ENCODE measurements around the gene SPATS1. TPM values are rescaled to one million over a fixed set of nuclear protein-coding genes. Genes with fewer than 3 reads are reported as not detected.

Gene SPATS1
- total and polyA plus RNA-seq, 2 of the 4 experiments (the other 2 are of a cell fraction) = not detected

GRCh38 chr6:44377484-44377883, 35.0 kb downstream of the SPATS1 start:
- dilution Hi-C loops (cut with HindIII; ENCODE audit: low sequenced_read_pairs, unreplicated experiment) = no loop called here
- no peak overlapping the region for H3K14ac ChIP-seq (replicated peaks; ENCODE audit: low read depth, low read length)
- no peak overlapping the region for H3K18ac ChIP-seq (ENCODE audit: low read depth, low read length)
- H3K79me1 ChIP-seq (ENCODE audit: low read depth in 1 of 2, low read length in 2 of 2) = no peaks in the 10 kb centered on the region
- BruUV-seq (replicated peaks) = no TSS peak
- H2BK120ac ChIP-seq (ENCODE audit: low read depth, low read length) = no peak overlapping the region
- no peak overlapping the region for H3K56ac ChIP-seq (ENCODE audit: extremely low read depth, insufficient read depth, low read length)
- no peak overlapping the region for H2AK5ac ChIP-seq (ENCODE audit: low read depth, low read length)
- no peak overlapping the region for H4K91ac ChIP-seq (ENCODE audit: insufficient read depth, low read depth, low read length)
- H3K9me3 ChIP-seq (ENCODE audit: control insufficient read depth, insufficient read depth, low read length) = no peaks in the 10 kb centered on the region
- H3K27ac ChIP-seq (ENCODE audit: insufficient read depth, low read length) = no peak overlapping the region
- H3K4me3 ChIP-seq (ENCODE audit: insufficient read depth, low read depth, low read length) = no peak overlapping the region
- in situ Hi-C loops (cut with MboI; ENCODE audit: low sequenced_read_pairs) = no loop called here
- H2AFZ ChIP-seq (replicated peaks; ENCODE audit: low read length, poor library complexity) = no peak overlapping the region
- H2AK9ac ChIP-seq (replicated peaks; ENCODE audit: low read depth, low read length, poor library complexity) = no peak overlapping the region
- H4K5ac ChIP-seq (ENCODE audit: low read depth, low read length) = no peak overlapping the region
- ATAC-seq (ENCODE audit: low read depth) (no peak), DNase-seq (no peak)
- H3K36me3 ChIP-seq (ENCODE audit: control insufficient read depth, insufficient read depth, low read length) = no peaks in the 10 kb centered on the region
- no CpG with 5 or more reads among the region's 3 CpGs for WGBS, 2 experiments (ENCODE audit: extremely low coverage in 2 of 2, insufficient read length in 1 of 2)
- H3K23ac ChIP-seq (ENCODE audit: low read depth, low read length) = no peak overlapping the region
- no peak overlapping the region for H3K4ac ChIP-seq (ENCODE audit: low read depth, low read length)
- no peak overlapping the region for H3K4me2 ChIP-seq (ENCODE audit: low read depth, low read length)
- H2BK15ac ChIP-seq (ENCODE audit: low read depth, low read length) = no peak overlapping the region
- POLR2A ChIA-PET (ENCODE audit: unreplicated experiment) = no interaction called here
- H3K4me1 ChIP-seq (ENCODE audit: control insufficient read depth, insufficient read depth, low read length) = no peaks in the 10 kb centered on the region
- H3K27me3 ChIP-seq (ENCODE audit: control insufficient read depth, insufficient read depth, low read length) = peaks cover 44% of the 10 kb centered on the region
- H4K8ac ChIP-seq (ENCODE audit: low read depth in 2 of 2, low read length in 2 of 2) = no peak overlapping the region
- H4K20me1 ChIP-seq (ENCODE audit: insufficient read depth, low read length) = no peaks in the 10 kb centered on the region
- H2BK20ac ChIP-seq (ENCODE audit: low read depth, low read length) = no peak overlapping the region
- intact Hi-C loops (cut with micrococcal nuclease) = no loop called here
- no peaks in the 10 kb centered on the region for H3K9me1 ChIP-seq (ENCODE audit: insufficient read depth, low read length)
- no peak overlapping the region for H3K9ac ChIP-seq (ENCODE audit: low read depth, low read length)
- H2BK5ac ChIP-seq (ENCODE audit: low read depth, low read length, poor library complexity, severe bottlenecking) = no peak overlapping the region
- TF ChIP-seq RCOR1 (IDR thresholded peaks at IDR 0.05; ENCODE audit: insufficient replicate concordance, low read length) (no peak), POLR2A (IDR thresholded peaks at IDR 0.05; ENCODE audit: low read depth, low read length) (no peak), USF2 (IDR thresholded peaks at IDR 0.05; ENCODE audit: low read depth, low read length) (no peak), BHLHE40 (IDR thresholded peaks at IDR 0.05; ENCODE audit: low read depth, low read length) (no peak), RAD21 (IDR thresholded peaks at IDR 0.05; ENCODE audit: low read length) (no peak), CTCF (conservative IDR thresholded peaks at IDR 0.05; ENCODE audit: low read depth, low read length) (no peak), CHD1 (IDR thresholded peaks at IDR 0.05; ENCODE audit: low read depth, low read length) (no peak), MXI1 (IDR thresholded peaks at IDR 0.05; ENCODE audit: borderline replicate concordance, low read depth, low read length) (no peak), CEBPB (IDR thresholded peaks at IDR 0.05; ENCODE audit: low read depth, low read length) (no peak), FOS (IDR thresholded peaks at IDR 0.05; ENCODE audit: low read depth, low read length) (no peak), ELK1 (IDR thresholded peaks at IDR 0.05; ENCODE audit: borderline replicate concordance, low read depth, low read length) (no peak)
- CTCF ChIA-PET = no interaction called here
